OCI-LY7 (cell line): ENCODE results near the gene ATAD5.

Experiments used
- EZH2phosphoT487 ChIP-seq: fragments of 200-600 bp; sonication (generic); IDR thresholded peaks from 2 replicates; pipeline ENCODE4 v1.6.1; 2018; ENCODE audit warnings: low read depth, borderline replicate concordance, mild to moderate bottlenecking, mixed run types, antibody characterized with exemption, low read length, moderate library complexity, mixed read lengths
- TF ChIP-seq, protein P1 (sequence below): fragments of 200-600 bp; sonication (generic); conservative IDR thresholded peaks from 2 replicates; pipeline ENCODE4 v1.5.1; 2014; ENCODE audit warnings: mild to moderate bottlenecking, antibody characterized with exemption, low read length, moderate library complexity, mixed read lengths

DNA sequence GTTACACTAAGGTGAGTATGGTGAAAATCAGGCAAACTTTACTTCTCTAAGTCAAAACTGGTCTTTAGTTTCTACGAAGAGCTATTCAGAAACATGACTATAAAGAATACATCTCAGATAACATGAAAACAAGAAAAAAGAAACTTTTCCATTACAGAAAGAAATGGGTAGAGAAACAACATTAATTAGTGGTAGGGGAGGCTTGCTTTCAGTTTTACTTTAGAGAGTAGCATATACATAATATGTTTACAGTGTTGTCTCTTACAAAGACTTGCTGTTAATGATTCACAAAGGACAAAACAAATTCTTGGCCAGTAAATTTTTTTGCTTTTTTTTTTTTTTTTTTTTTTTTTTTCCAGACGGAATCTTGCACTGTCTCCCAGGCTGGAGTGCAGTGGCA, 41.5 kb upstream of the ATAD5 start:
- TF ChIP-seq, protein P1, sequence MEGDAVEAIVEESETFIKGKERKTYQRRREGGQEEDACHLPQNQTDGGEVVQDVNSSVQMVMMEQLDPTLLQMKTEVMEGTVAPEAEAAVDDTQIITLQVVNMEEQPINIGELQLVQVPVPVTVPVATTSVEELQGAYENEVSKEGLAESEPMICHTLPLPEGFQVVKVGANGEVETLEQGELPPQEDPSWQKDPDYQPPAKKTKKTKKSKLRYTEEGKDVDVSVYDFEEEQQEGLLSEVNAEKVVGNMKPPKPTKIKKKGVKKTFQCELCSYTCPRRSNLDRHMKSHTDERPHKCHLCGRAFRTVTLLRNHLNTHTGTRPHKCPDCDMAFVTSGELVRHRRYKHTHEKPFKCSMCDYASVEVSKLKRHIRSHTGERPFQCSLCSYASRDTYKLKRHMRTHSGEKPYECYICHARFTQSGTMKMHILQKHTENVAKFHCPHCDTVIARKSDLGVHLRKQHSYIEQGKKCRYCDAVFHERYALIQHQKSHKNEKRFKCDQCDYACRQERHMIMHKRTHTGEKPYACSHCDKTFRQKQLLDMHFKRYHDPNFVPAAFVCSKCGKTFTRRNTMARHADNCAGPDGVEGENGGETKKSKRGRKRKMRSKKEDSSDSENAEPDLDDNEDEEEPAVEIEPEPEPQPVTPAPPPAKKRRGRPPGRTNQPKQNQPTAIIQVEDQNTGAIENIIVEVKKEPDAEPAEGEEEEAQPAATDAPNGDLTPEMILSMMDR: no peak
- no peak for TF ChIP-seq EZH2phosphoT487
